C4-2B (cell line): ENCODE measurements around the gene HEATR5A.

Experiments
- ZFX ChIP-seq: fragments of 450-650 bp; IDR thresholded peaks from 2 replicates; pipeline ENCODE4 v1.6.1; 2017
- TF ChIP-seq, protein P1 (sequence below): fragments of 450-650 bp; conservative IDR thresholded peaks from 2 replicates; pipeline ENCODE4 v1.5.1; 2017; ENCODE audit warnings: mild to moderate bottlenecking

DNA sequence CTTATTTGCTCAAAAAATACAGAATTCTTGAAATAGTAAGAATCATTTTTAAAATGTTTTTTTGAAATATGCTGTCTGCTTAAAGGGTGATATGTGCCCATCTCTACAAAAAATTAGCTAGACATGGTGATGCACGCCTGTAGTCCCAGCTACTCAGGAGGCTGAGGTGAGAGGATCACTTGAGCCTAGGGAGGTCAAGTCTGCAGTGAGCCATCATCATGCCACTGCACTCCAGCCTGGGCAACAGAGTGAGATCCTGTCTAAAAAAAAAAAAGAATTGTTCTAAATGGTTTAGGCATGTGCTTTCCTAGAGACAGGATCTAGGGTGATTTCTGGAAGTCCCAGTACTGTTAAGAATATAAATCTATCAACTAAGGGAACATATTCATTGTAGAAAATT lies 137.2 kb downstream of the HEATR5A start:
- TF ChIP-seq, protein P1, sequence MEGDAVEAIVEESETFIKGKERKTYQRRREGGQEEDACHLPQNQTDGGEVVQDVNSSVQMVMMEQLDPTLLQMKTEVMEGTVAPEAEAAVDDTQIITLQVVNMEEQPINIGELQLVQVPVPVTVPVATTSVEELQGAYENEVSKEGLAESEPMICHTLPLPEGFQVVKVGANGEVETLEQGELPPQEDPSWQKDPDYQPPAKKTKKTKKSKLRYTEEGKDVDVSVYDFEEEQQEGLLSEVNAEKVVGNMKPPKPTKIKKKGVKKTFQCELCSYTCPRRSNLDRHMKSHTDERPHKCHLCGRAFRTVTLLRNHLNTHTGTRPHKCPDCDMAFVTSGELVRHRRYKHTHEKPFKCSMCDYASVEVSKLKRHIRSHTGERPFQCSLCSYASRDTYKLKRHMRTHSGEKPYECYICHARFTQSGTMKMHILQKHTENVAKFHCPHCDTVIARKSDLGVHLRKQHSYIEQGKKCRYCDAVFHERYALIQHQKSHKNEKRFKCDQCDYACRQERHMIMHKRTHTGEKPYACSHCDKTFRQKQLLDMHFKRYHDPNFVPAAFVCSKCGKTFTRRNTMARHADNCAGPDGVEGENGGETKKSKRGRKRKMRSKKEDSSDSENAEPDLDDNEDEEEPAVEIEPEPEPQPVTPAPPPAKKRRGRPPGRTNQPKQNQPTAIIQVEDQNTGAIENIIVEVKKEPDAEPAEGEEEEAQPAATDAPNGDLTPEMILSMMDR: no peak
- TF ChIP-seq ZFX: no peak
